Left lung (tissue), 10 donors: Measurements from ENCODE around the gene ZSWIM6. TPM values are rescaled to one million over a fixed set of nuclear protein-coding genes. Genes with fewer than 3 reads are reported as not detected.
A peak's percentile ranks its signal among the peaks of the same experiment; 100 is the strongest.

Experiments used
- ATAC-seq: fragments of 200-7000 bp; cut with Tn5 transposase; one replicate; pipeline ENCODE4 v1.9.1; 2020; ENCODE audit warnings: moderate library complexity
- DNase-seq, 4 donors: peaks; one replicate each; pipeline ENCODE4 v3.0.0-alpha.2; 2013 to 2020
- H3K27ac ChIP-seq, 2 donors: fragments of 200-600 bp; sonication (generic) in 1 of 2; one replicate each; pipeline versions ENCODE4 v1.5.0 to v1.8.0; 2020 to 2021
- H3K27me3 ChIP-seq, 2 donors: fragments of 200-600 bp; sonication (generic) in 1 of 2; one replicate each; pipeline versions ENCODE4 v1.5.0 to v1.8.0; 2020 to 2021
- H3K36me3 ChIP-seq, 2 donors: fragments of 200-600 bp; sonication (generic) in 1 of 2; one replicate each; pipeline versions ENCODE4 v1.5.0 to v1.8.0; 2020 to 2021
- H3K4me1 ChIP-seq, 2 donors: fragments of 200-600 bp; one replicate each; pipeline ENCODE4 v1.8.0; 2021
- H3K4me3 ChIP-seq, 2 donors: fragments of 200-600 bp; sonication (generic) in 1 of 2; one replicate each; pipeline versions ENCODE4 v1.5.0 to v1.8.0; 2020 to 2021; ENCODE audit warnings: mild to moderate bottlenecking in 1 of 2
- H3K9me3 ChIP-seq, 2 donors: fragments of 200-600 bp; sonication (generic) in 1 of 2; one replicate each; pipeline versions ENCODE4 v1.5.0 to v1.8.0; 2020 to 2021
- CTCF ChIP-seq, 2 donors: fragments of 200-600 bp; sonication (generic) in 1 of 2; IDR thresholded peaks; one replicate each; pipeline versions ENCODE4 v1.5.0 to v1.8.0; 2021; ENCODE audit warnings: antibody characterized with exemption in 2 of 2
- intact Hi-C, 2 donors: fragments of 100-400 bp; cut with DNase I; formaldehyde crosslinking; loops; one replicate each; pipeline versions ENCODE4 v1.11.2 to v1.14.2; 2022
- polyA plus RNA-seq, 6 donors: library from polyadenylated mRNA; unstranded; fragments of 120-200 nt; gene quantifications; one replicate each; pipeline ENCODE4 v1.2.1, GENCODE V29; 2013; ENCODE audit not compliant: insufficient read length in 6 of 6
- total RNA-seq, 2 donors: library from RNA; stranded (reverse); fragmentation: NEBNext Ultra II Directional; extraction: Animal tissue kit (Norgen Biotek cat#: 25700); gene quantifications; one replicate each; pipeline ENCODE4 v1.2.1, GENCODE V29; 2021
- donor health status: DM: no; HTN: yes; CAD: no.
- donor health status: DM: no; HTN: no; CAD: no.

Gene ZSWIM6
- total and polyA plus RNA-seq, 8 donors, result 17.5 to 24.4 (median 22.3) TPM

GRCh38 chr5:61287474-61287873, 44.6 kb upstream of the ZSWIM6 start:
- intact Hi-C loops, result no loop called here
- Histone ChIP-seq H3K4me3 (no peak overlapping the region), H3K4me1 (peaks cover 0 to 11% of the 10 kb centered on the region in 2 donors), H3K27me3 (no peaks in the 10 kb centered on the region), H3K27ac (no peak overlapping the region), H3K36me3 (no peaks in the 10 kb centered on the region), H3K9me3 (no peaks in the 10 kb centered on the region)
- TF ChIP-seq CTCF (IDR thresholded peaks at IDR 0.05), result no peak
- DNase-seq (no peak), ATAC-seq (no peak)

- Histone ChIP-seq H3K27me3 (no peaks in the 10 kb centered on the region), H3K36me3 (no peaks in the 10 kb centered on the region), H3K27ac (peak overlapping the region in 1 of 2 donors; percentile 7), H3K9me3 (no peaks in the 10 kb centered on the region), H3K4me3 (no peak overlapping the region), H3K4me1 (peaks cover 0 to 11% of the 10 kb centered on the region in 2 donors)
- DNase-seq (no peak), ATAC-seq (no peak)
- intact Hi-C loops, result no loop called here
- TF ChIP-seq CTCF (IDR thresholded peaks at IDR 0.05), result no peak
These were observed 42.8 kb upstream of the ZSWIM6 start for GRCh38 chr5:61289241-61289640.

DNA sequence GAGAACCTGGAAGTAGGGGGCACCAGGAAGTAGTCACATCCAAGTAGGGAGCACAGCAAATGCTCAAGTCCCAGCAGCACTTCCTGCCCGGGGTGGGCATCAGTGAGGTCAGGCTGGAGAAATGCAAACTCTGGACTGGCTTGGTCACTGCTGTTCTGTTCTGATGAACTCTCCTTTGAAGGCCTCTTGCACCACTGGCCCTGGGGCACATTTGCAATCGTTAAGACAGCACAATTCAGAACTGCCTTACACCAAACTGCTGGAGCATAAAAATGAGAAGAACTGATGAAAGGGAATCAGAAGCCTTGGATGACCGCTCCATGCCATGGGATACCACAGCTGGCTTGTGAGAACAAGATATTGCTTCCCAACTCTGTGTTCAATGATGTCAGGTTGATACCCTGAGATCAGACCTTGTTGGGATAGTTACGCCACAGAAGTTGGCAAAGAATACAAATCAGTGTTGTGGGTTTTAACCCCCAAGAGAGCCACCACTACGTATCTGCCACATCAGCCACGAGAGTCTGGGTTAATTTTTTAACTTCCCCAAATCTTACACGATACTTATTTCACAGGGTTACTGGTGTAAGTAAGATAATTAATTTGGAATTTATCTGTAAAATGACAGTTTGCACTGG, 42.3 kb upstream of the ZSWIM6 start:
- no peak for ATAC-seq
- no peaks in the 10 kb centered on the region for H3K27me3 ChIP-seq
- H3K4me1 ChIP-seq, result peaks cover 0 to 11% of the 10 kb centered on the region in 2 donors
- H3K36me3 ChIP-seq, result no peaks in the 10 kb centered on the region
- peak overlapping the region in 1 of 2 donors; percentile 7 for H3K27ac ChIP-seq
- no peak overlapping the region for H3K4me3 ChIP-seq
- H3K9me3 ChIP-seq, result no peaks in the 10 kb centered on the region
- TF ChIP-seq CTCF (IDR thresholded peaks at IDR 0.05), result no peak
- DNase-seq, result no peak
- intact Hi-C loops, result no loop called here

DNA sequence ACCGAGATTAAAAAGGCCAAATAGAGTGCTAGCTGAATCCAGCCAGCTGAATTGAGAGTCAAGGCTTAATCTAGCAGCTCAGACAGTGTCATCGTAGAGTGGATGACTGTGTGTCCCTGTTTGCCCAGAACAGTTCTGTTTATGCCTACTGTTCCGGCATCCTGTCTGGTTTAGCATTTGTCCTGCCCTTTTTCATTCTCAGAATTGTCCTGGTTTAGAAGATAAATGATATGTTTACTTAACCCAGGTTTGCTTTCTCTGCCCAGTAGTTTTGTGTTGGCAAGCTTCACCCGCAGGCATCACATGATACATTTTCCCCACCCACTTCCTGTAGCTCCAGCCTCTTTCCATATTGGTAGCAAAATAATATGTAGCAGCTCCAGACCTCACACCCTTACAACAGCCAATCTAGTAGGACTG, 41.3 kb upstream of the ZSWIM6 start:
- peak overlapping the region in 1 of 2 donors; percentile 45 for H3K27ac ChIP-seq
- H3K4me1 ChIP-seq, result peaks cover 0 to 11% of the 10 kb centered on the region in 2 donors
- ATAC-seq, result peak; percentile 33
- intact Hi-C loops, result no loop called here
- TF ChIP-seq CTCF (IDR thresholded peaks at IDR 0.05), result no peak
- H3K4me3 ChIP-seq, result no peak overlapping the region
- DNase-seq, result peak in 1 of 4 donors; percentile 47
- H3K36me3 ChIP-seq, result no peaks in the 10 kb centered on the region
- no peaks in the 10 kb centered on the region for H3K27me3 ChIP-seq
- H3K9me3 ChIP-seq, result no peaks in the 10 kb centered on the region

- Histone ChIP-seq H3K9me3 (no peaks in the 10 kb centered on the region), H3K4me3 (no peak overlapping the region)
These were observed 39.9 kb upstream of the ZSWIM6 start for GRCh38 chr5:61292062-61292657.

More at GRCh38 chr5:61292062-61292657, 39.9 kb upstream of the ZSWIM6 start:
- no peaks in the 10 kb centered on the region for H3K27me3 ChIP-seq
- peaks cover 0 to 11% of the 10 kb centered on the region in 2 donors for H3K4me1 ChIP-seq
- H3K27ac ChIP-seq, result no peak overlapping the region
- ATAC-seq, result no peak
- no peak for TF ChIP-seq CTCF (IDR thresholded peaks at IDR 0.05)
- H3K36me3 ChIP-seq, result no peaks in the 10 kb centered on the region
- DNase-seq, result no peak
- intact Hi-C loops, result no loop called here
